ENCODE results near the gene MAPK11. TPM values are rescaled to one million over a fixed set of nuclear protein-coding genes. Genes with fewer than 3 reads are reported as not detected.

The MAPK11 gene
- total RNA-seq, 1 experiment from 2014 or later: 19.3 TPM

DNA sequence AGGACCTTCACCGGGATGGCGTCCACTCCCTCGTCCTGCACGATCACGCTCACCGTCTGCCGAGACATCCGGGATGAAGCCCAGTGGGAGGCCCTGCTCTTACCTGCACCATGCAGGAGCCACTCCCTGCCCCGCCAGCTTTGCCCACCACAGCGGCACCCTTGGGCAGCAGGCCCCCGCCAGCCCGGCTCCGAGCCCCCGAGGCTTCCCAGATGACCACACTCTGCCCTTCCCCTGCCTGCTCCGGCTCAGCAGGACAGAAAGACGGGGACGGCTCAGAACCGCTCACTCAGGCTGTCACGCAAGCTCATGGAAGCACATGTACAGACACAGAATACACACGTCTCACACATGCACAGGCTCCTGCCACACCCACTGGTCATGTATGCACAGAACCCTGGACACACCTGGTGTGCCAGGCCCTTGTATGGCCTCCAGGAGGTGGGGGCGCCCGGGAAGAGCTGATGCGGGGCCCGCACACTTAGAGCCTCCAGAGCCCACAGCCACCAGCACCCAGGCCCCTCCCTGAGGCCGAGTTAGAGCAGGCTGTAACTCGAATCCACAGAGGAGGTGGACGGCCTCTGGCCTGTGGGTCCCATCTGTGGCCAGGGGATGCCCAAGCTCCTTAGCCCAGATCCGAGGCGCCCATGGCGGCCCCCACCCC lies 8.9 kb upstream of the MAPK11 start:
- no peak for ATAC-seq
- CTCF ChIA-PET: no interaction called here
- peaks cover 20 to 41% of the 10 kb centered on the region in 2 experiments for H3K4me1 ChIP-seq (ENCODE audit: control insufficient read depth in 1 of 2, insufficient read depth in 2 of 2, low read length in 2 of 2)
- H3K36me3 ChIP-seq (ENCODE audit: control insufficient read depth in 1 of 2, insufficient read depth in 2 of 2, low read length in 2 of 2): peaks cover 29 to 78% of the 10 kb centered on the region in 2 experiments
- no TSS peak for BruUV-seq (replicated peaks)
- no peak overlapping the region for H3K9ac ChIP-seq (ENCODE audit: low read length)
- H3K4me2 ChIP-seq (ENCODE audit: low read length): no peak overlapping the region
- peaks cover 14% of the 10 kb centered on the region; the same call in 1 of the 2 replicates for H3K79me2 ChIP-seq (ENCODE audit: insufficient read depth, low read length)
- no peaks in the 10 kb centered on the region for H4K20me1 ChIP-seq (ENCODE audit: insufficient read depth)
- peaks cover 4 to 11% of the 10 kb centered on the region in 2 experiments; a peak in 2 of 4 replicates for H3K9me3 ChIP-seq (ENCODE audit: control insufficient read depth in 1 of 2, insufficient read depth in 1 of 2, low read depth in 1 of 2, low read length in 2 of 2)
- H3K9me2 ChIP-seq (ENCODE audit: insufficient read depth): no peaks in the 10 kb centered on the region
- intact Hi-C loops (cut with micrococcal nuclease): no loop called here
- no peaks in the 10 kb centered on the region for H3K27me3 ChIP-seq (ENCODE audit: insufficient read depth, low read length)
- POLR2A ChIA-PET: no interaction called here
- H3K4me3 ChIP-seq (replicated peaks in 1 of 2; ENCODE audit: low read depth in 1 of 2, low read length in 2 of 2): no peak overlapping the region
- TF ChIP-seq EZH2 (IDR thresholded peaks at IDR 0.05) (no peak), EGR1 (IDR thresholded peaks at IDR 0.05; ENCODE audit: low read depth) (no peak), ZNF274 (IDR thresholded peaks at IDR 0.05; ENCODE audit: low read depth, low read length) (no peak), SP1 (IDR thresholded peaks at IDR 0.05; ENCODE audit: low read depth) (no peak), CBX3 (IDR thresholded peaks at IDR 0.05; ENCODE audit: low read depth) (no peak), CEBPB (IDR thresholded peaks at IDR 0.05; ENCODE audit: low read depth) (no peak)
- DNase-seq (ENCODE audit: low read depth, low spot score): no peak
- H2AFZ ChIP-seq (ENCODE audit: low read depth, low read length, poor library complexity, severe bottlenecking): no peak overlapping the region
- RAD21 ChIA-PET (ENCODE audit: low non-redundant PET in 1 of 2, low total read pairs in 2 of 2, uncharacterized antibody in 2 of 2, unreplicated experiment in 2 of 2): no interaction called here
- peak overlapping the region; percentile 30; the same call in 1 of the 2 replicates for H3K27ac ChIP-seq (ENCODE audit: low read depth, low read length)

DNA sequence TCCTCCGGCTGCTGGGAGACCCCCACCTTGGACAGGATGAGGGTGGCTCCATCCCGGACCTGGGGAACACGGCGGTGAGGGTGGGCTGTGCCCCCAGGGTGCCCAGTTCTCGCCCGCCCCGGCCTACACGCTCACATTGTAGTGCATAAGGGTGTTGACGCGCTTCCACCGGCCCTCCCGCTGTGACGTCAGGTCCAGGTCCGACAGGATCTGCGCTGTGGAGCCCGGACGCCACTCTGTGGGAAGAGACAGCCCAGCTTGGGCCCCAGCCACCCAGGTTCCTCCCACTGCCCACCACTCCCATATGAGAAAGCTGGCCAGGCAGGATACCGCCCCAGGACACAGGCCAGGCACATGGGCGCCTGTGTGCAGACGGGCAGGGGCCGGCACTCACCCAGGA lies 8.3 kb upstream of the MAPK11 start:
- H4K20me1 ChIP-seq (ENCODE audit: insufficient read depth): no peaks in the 10 kb centered on the region
- no peaks in the 10 kb centered on the region for H3K27me3 ChIP-seq (ENCODE audit: insufficient read depth, low read length)
- H3K9me2 ChIP-seq (ENCODE audit: insufficient read depth): no peaks in the 10 kb centered on the region
- H3K4me1 ChIP-seq (ENCODE audit: control insufficient read depth in 1 of 2, insufficient read depth in 2 of 2, low read length in 2 of 2): peaks cover 17 to 40% of the 10 kb centered on the region in 2 experiments
- peaks cover 14% of the 10 kb centered on the region; the same call in 1 of the 2 replicates for H3K79me2 ChIP-seq (ENCODE audit: insufficient read depth, low read length)
- peaks cover 4 to 11% of the 10 kb centered on the region in 2 experiments; a peak in 2 of 4 replicates for H3K9me3 ChIP-seq (ENCODE audit: control insufficient read depth in 1 of 2, insufficient read depth in 1 of 2, low read depth in 1 of 2, low read length in 2 of 2)
- no peak overlapping the region for H3K4me2 ChIP-seq (ENCODE audit: low read length)
- CTCF ChIA-PET: no interaction called here
- H3K36me3 ChIP-seq (ENCODE audit: control insufficient read depth in 1 of 2, insufficient read depth in 2 of 2, low read length in 2 of 2): peaks cover 29 to 78% of the 10 kb centered on the region in 2 experiments
- intact Hi-C loops (cut with micrococcal nuclease): no loop called here
- POLR2A ChIA-PET: no interaction called here
- TF ChIP-seq SIN3A (IDR thresholded peaks at IDR 0.05; ENCODE audit: low read depth) (no peak), JUND (IDR thresholded peaks at IDR 0.05) (no peak), POLR2AphosphoS5 (IDR thresholded peaks at IDR 0.05; ENCODE audit: low read depth, low read length) (no peak), EZH2phosphoT487 (IDR thresholded peaks at IDR 0.05; ENCODE audit: borderline replicate concordance) (no peak)
- no peak overlapping the region for H3K4me3 ChIP-seq (replicated peaks in 1 of 2; ENCODE audit: low read depth in 1 of 2, low read length in 2 of 2)
- RAD21 ChIA-PET (ENCODE audit: low non-redundant PET in 1 of 2, low total read pairs in 2 of 2, uncharacterized antibody in 2 of 2, unreplicated experiment in 2 of 2): no interaction called here
- no peak overlapping the region for H3K9ac ChIP-seq (ENCODE audit: low read length)
- peak overlapping the region; percentile 29; the same call in 1 of the 2 replicates for H3K27ac ChIP-seq (ENCODE audit: low read depth, low read length)
- ATAC-seq (no peak), DNase-seq (ENCODE audit: low read depth, low spot score) (no peak)
- H2AFZ ChIP-seq (ENCODE audit: low read depth, low read length, poor library complexity, severe bottlenecking): no peak overlapping the region
- BruUV-seq (replicated peaks): no TSS peak
